Measurements from ENCODE around the gene TUBGCP6. TPM values are rescaled to one million over a fixed set of nuclear protein-coding genes. Genes with fewer than 3 reads are reported as not detected.

The TUBGCP6 gene
- total RNA-seq, 1 experiment from 2014 or later: 31.0 TPM

DNA sequence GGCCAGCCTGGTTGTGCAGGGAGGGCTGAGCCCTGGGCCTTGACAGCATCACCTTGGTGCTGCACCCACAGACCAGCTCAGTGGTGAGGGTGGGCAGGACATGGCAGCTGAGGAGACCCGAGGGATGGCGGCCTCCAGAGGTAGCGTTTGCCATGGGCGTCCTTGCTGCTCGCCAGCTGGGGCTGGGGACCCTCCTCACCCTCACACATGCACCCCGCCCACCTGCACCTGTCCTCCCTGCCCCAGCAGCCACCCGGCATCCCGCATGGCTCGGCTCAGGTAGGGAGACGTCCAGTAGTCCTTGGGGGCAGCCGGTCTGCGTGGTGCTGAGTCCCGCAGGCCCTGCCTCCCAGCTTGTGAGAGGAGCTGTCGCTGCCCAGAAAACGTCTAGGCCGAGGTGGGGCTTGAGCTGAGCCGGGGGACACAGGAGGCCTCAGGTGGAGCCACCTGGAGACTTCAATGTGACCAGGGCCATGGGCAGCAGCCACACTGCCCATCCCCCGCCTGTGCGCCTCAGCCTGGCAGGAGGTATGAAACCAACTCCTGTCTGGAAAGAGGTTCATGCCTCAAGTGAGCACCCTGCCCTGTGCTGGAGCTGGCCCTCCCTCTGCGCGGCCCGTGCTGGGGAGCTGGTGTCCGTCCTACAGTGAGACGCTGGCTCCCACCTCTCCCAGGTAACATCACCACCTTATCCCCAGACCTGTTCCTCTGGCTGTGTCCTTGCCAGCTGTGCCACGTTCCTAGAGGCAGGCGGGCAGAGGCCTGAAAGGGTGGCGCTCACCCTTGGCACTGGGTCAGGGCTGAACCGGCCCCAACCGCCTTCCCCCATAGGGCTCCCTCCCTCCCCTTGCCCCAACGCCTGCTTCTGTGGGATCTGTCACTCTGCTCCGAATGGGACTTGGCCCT lies 62.4 kb downstream of the TUBGCP6 start:
- Histone ChIP-seq H3K27me3 (replicated peaks; ENCODE audit: insufficient read depth, low read depth, low read length, poor library complexity) (no peaks in the 10 kb centered on the region), H3K27ac (ENCODE audit: low read depth, low read length, poor library complexity, severe bottlenecking) (no peak overlapping the region), H3K4me3 (ENCODE audit: low read depth, low read length, poor library complexity, severe bottlenecking) (no peak overlapping the region), H3K9me3 (ENCODE audit: low read depth, low read length, poor library complexity, severe bottlenecking) (no peaks in the 10 kb centered on the region), H3K4me1 (ENCODE audit: insufficient read depth, low read length, poor library complexity, severe bottlenecking) (no peaks in the 10 kb centered on the region), H3K36me3 (ENCODE audit: insufficient read depth, low read length, poor library complexity, severe bottlenecking) (no peaks in the 10 kb centered on the region)
- no TSS peak for BruUV-seq (replicated peaks)
- no peak for DNase-seq (ENCODE audit: low spot score)
- TF ChIP-seq EZH2 (IDR thresholded peaks at IDR 0.05; ENCODE audit: borderline replicate concordance, low read depth, low read length, poor library complexity, severe bottlenecking) (no peak), CTCF (conservative IDR thresholded peaks at IDR 0.05; ENCODE audit: low read depth, low read length) (no peak)
- intact Hi-C loops (cut with micrococcal nuclease; ENCODE audit: unreplicated experiment): no loop called here
- ChIA-PET POLR2A (ENCODE audit: low non-redundant PET) (interaction anchor here (0.6 kb wide), 1 partner anchor 174 kb away, joined by 3 read pairs; no protein-coding TSS in a partner anchor), CTCF (no interaction called here)

DNA sequence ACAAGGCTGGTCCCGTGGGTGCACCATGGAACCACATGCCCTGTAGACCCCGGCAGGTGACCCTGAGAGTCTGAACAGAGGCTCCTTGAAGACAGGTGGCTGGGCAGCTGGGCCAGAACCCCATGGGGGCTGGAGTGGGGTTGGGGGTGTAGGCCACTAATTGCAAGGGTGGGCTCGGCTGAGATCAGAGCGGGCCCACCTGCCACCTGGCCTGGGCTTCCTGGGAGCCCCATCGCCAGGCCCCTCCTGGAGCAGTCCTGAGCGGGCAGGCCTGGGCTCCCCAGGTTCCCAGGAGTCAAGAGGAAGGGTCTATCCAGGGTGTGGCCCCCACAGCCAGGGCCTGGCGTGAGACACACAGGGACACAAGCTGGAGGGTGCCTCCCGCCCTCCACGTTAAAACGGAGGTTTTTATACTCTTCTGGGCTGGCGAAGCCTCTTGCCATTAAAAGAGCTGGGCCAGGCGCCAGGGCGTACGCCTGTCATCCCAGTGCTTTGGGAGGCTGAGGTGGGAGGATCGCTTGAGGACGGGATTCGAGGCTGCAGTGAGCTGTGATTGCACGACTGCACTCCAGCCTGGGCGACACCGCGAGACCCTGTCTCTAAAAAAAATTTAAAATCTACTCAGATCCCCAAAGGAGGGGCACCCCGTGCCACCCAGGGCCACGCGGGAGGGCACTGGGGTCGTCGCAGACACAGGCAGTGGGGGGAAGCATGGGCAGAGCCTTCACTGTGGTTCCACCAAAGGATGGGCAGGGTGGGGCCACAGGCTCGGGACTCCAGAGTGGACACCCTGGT lies 63.9 kb downstream of the TUBGCP6 start:
- H3K27me3 ChIP-seq (replicated peaks; ENCODE audit: insufficient read depth, low read depth, low read length, poor library complexity): no peaks in the 10 kb centered on the region
- H3K4me1 ChIP-seq (ENCODE audit: insufficient read depth, low read length, poor library complexity, severe bottlenecking): no peaks in the 10 kb centered on the region
- H3K4me3 ChIP-seq (ENCODE audit: low read depth, low read length, poor library complexity, severe bottlenecking): no peak overlapping the region
- no peak for TF ChIP-seq EZH2 (IDR thresholded peaks at IDR 0.05; ENCODE audit: borderline replicate concordance, low read depth, low read length, poor library complexity, severe bottlenecking)
- TF ChIP-seq CTCF (conservative IDR thresholded peaks at IDR 0.05; ENCODE audit: low read depth, low read length): no peak
- H3K36me3 ChIP-seq (ENCODE audit: insufficient read depth, low read length, poor library complexity, severe bottlenecking): no peaks in the 10 kb centered on the region
- intact Hi-C loops (cut with micrococcal nuclease; ENCODE audit: unreplicated experiment): no loop called here
- H3K9me3 ChIP-seq (ENCODE audit: low read depth, low read length, poor library complexity, severe bottlenecking): no peaks in the 10 kb centered on the region
- DNase-seq (ENCODE audit: low spot score): no peak
- ChIA-PET CTCF (no interaction called here), POLR2A (ENCODE audit: low non-redundant PET) (interaction anchor here (0.6 kb wide), 1 partner anchor 204 kb away, joined by 3 read pairs; no protein-coding TSS in a partner anchor)
- BruUV-seq (replicated peaks): no TSS peak
- no peak overlapping the region for H3K27ac ChIP-seq (ENCODE audit: low read depth, low read length, poor library complexity, severe bottlenecking)

DNA sequence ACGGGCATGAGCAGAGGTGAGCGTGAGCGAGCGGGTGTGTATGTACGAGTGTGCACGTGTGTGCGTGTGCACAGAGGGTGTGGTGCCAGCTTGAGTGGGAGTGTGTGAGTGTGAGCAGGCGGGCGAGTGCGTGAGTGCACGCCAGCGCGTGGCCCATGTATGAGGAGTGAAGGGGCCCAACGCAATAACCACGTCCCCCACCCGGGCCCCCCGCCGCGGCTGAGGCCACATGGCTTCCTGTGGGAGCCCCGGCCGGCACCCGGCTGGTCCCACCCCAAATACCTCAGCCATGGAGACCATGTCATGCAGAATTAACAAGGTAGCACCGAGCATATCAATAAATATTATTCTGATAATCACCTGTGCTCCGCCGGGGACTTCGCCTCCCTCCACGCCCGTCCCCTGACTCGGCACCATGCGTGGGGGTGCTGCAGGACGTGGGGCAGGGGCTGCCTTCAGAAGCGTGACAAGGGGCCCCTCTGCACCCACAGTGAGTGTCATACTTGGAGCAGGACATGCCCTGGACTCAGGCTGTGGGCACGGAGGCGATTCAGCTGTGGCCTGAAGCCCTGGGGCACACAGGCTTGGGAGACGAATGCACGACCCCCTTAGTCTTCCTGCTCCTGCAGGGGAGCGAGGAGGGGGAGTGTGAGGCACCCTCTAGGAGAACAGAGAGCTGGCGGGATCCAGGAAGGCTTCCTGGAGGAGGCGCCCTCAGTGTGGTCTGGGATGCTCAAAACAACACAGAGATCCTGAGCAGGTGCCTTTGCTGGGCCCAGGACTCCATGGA lies 64.7 kb downstream of the TUBGCP6 start:
- TF ChIP-seq EZH2 (IDR thresholded peaks at IDR 0.05; ENCODE audit: borderline replicate concordance, low read depth, low read length, poor library complexity, severe bottlenecking) (no peak), CTCF (conservative IDR thresholded peaks at IDR 0.05; ENCODE audit: low read depth, low read length) (no peak)
- H3K27ac ChIP-seq (ENCODE audit: low read depth, low read length, poor library complexity, severe bottlenecking): no peak overlapping the region
- H3K4me3 ChIP-seq (ENCODE audit: low read depth, low read length, poor library complexity, severe bottlenecking): no peak overlapping the region
- intact Hi-C loops (cut with micrococcal nuclease; ENCODE audit: unreplicated experiment): no loop called here
- DNase-seq (ENCODE audit: low spot score): no peak
- BruUV-seq (replicated peaks): no TSS peak
- ChIA-PET POLR2A (ENCODE audit: low non-redundant PET) (interaction anchor here (0.6 kb wide), 1 partner anchor 203 kb away, joined by 3 read pairs; no protein-coding TSS in a partner anchor), CTCF (no interaction called here)
- no peaks in the 10 kb centered on the region for H3K27me3 ChIP-seq (replicated peaks; ENCODE audit: insufficient read depth, low read depth, low read length, poor library complexity)
- H3K4me1 ChIP-seq (ENCODE audit: insufficient read depth, low read length, poor library complexity, severe bottlenecking): no peaks in the 10 kb centered on the region
- no peaks in the 10 kb centered on the region for H3K36me3 ChIP-seq (ENCODE audit: insufficient read depth, low read length, poor library complexity, severe bottlenecking)
- no peaks in the 10 kb centered on the region for H3K9me3 ChIP-seq (ENCODE audit: low read depth, low read length, poor library complexity, severe bottlenecking)

Measured in A673 (cell line).